GM21526 (cell line): ENCODE measurements around the gene ORM1.
"Not testable (repeated sequence)": the region's sequence is repeated elsewhere in the genome, so short reads cannot be mapped to it uniquely, and the experiment has no call there.

ENCODE experiments used
- ATAC-seq: cut with Tn5 transposase; IDR thresholded peaks from one replicate; pipeline ENCODE4 v1.9.1; 2021; ENCODE audit warnings: moderate library complexity; ENCODE audit not compliant: unreplicated experiment, low FRiP score

ORM1 gene

GRCh38 chr9:114304416-114305188, 18.3 kb upstream of the ORM1 start:
- ATAC-seq: no peak

GRCh38 chr9:114307899-114308267, 15.0 kb upstream of the ORM1 start:
- no peak for ATAC-seq

- ATAC-seq: no peak
Measured at GRCh38 chr9:114308361-114308950, 14.4 kb upstream of the ORM1 start.

DNA sequence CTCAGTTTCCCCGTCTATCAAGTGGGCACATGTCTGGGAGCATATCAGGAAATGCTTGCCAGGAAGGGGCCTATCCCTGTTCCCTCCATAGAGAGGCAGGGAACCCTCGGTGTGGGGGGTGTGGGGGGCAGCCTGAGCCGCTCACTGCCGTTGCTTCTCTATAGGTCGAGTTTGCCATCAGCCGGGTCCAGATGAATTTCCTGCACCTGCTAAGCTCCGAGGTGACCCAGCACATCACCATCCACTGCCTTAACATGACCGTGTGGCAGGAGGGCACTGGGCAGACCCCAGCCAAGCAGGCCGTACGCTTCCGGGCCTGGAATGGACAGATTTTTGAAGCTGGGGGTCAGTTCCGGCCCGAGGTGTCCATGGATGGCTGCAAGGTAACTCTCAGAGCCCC, 13.8 kb upstream of the ORM1 start:
- ATAC-seq: no peak

GRCh38 chr9:114310471-114311450, 12.1 kb upstream of the ORM1 start:
- ATAC-seq: no peak

DNA sequence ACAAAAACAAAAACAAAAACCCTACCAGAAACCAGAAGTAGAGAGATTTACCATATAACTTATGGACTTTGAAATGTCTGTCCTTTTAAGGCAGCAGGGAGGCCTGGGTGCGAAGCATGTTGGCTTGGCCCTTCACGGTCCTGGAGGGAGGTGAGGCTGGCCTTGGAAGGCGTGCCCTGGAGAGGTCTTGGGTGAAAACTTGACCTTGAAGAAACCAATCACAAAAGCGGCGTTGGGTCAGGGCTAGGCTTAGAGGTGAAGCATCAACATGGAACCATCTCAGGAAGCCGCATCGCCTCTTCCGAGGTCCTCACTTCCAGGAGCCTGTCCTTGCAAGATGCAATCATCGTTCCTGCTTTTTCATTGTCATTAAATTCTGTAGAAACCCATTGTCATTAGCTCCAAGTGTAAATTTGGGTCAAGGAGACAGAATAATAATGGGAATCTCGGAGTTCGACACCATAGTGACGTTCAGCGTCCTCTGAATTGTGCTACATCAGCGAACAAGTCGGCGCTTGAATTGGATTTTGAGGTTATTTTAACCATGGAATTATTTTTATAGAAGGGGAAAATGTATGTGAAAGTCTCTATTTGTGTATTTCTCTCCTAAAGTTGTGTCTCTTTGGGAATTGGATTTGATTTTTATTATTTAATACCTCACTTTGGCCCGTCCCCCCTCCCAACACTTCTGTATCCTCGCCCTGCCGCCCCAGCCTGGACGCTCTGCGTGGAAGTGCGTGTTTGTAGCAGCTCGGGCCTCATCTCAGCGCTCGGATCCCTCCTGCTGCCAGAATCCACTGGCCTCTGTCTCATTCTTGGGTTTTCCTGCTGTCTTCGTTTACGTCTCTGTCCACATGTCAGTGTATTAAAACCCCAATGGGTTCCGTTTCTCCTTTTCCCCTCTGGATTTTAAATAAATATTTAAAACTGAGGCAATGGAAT, 11.1 kb upstream of the ORM1 start:
- ATAC-seq: no peak

DNA sequence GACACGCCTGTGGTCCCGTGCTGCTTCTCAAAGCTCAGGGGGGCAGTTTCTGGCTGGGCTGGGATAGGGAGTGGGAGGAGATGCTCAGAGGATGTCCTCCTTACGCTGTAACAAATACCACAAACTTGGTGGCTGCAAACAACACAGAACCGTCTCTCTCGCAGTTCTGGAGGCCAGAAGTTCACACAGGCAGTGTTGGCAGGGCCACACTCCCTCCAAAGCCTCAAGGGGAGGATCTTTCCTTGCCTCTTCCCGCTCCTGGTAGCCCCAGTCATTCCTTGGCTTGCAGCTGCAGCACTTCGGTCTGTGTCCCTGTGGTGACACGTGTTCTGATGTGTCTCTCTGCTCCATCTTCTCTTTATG, 10.4 kb upstream of the ORM1 start:
- ATAC-seq: no peak

DNA sequence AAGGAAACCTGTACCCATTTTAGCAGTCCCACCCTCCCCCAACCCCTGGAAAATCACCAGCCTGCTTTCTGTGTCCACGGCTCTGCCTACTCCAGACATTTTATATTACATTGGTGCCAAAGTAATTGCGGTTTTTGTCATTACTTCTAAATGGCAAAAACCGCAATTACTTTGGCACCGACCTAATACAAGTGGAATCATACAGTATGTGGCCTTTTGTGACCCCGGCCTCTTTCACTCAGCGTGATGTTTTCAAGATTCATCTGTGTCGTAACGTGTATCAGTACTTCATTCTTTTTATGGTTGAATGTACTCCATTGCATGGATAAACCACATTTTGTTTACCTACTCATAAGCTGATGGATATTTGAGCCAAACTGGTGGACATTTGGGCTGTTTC, 9.7 kb upstream of the ORM1 start:
- no peak for ATAC-seq

DNA sequence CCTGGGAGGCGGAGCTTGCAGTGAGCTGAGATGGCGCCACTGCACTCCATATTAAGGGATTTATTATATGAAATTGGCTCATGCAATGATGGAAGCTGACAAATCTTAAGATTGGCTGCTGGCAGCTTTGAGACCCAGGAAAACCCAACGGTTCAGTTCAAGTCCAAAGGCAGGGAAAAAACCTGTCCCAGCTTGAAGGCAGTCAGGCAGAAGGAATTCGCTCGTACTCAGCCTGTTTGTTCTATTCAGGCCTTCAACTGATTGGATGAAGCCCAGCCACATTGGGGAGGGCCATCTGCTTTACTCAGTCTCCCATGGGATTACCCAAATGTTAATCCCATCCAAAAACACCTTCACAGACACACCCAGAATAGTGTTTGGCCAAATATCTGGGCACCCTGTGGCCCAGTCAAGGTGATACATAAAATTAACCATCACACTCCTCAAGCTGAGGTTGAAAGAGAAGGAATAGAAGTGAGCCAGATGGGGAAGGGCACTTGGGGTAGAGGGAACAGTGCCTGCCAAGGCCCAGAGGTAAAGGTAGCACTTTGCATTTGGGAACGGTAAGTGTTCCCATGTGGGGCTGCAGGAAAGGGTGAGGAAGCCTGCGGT, 8.5 kb upstream of the ORM1 start:
- no peak for ATAC-seq

- no peak for ATAC-seq
Measured at GRCh38 chr9:114314881-114315722, 7.8 kb upstream of the ORM1 start.

- no peak for ATAC-seq
Measured at GRCh38 chr9:114315723-114316363, 7.1 kb upstream of the ORM1 start.

- no peak for ATAC-seq
Measured at GRCh38 chr9:114316605-114317230, 6.2 kb upstream of the ORM1 start.

- no peak for ATAC-seq
Measured at GRCh38 chr9:114317665-114318357, 5.1 kb upstream of the ORM1 start.

DNA sequence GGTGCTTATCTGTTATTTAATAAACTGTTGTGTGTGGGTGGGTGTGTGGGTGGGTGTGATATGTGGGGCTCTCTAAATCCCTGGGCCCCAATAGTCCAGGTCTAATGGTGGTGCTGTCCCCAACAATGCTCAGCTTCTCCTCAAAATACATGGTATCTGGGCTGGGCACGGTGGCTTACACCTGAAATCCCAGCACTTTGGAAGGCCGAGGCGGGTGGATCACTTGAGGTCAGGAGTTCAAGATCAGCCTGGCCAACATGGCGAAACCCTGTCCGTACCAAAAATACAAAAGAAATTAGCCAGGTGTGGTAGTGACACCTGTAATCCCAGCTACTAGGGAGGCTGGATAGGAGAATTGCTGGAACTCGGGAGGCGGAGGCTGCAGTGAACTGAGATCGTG, 4.5 kb upstream of the ORM1 start:
- ATAC-seq: no peak

GRCh38 chr9:114319147-114319546, 3.8 kb upstream of the ORM1 start:
- ATAC-seq: no peak

GRCh38 chr9:114320710-114321109, 2.2 kb upstream of the ORM1 start:
- not testable (repeated sequence) for ATAC-seq

- no peak for ATAC-seq
Measured at GRCh38 chr9:114321759-114322158, 1.1 kb upstream of the ORM1 start.
